ENCODE measurements around the gene DEUP1. TPM values are rescaled to one million over a fixed set of nuclear protein-coding genes. Genes with fewer than 3 reads are reported as not detected.
"Not testable (repeated sequence)": the region's sequence is repeated elsewhere in the genome, so short reads cannot be mapped to it uniquely, and the experiment has no call there.

The DEUP1 gene
- total RNA-seq, 1 donor from 2014 or later, result not detected

DNA sequence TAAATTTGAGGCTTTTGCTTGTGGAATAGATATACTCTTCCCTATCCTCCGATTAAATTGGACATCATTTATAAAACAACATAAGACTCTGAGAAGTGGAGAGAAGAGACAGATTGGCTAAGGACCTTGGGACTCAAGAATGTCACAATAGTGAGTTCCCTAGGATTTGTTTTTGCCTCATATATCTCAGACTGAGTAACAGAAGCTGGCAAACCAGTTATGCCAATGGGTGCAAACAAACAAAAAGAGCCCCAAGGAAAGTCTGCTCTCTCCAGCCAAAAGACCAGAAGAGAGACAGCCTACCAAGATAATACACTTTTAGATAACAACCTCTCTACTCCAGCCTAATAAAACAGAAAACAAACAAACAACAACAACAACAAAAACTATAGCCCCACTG is 28.9 kb downstream of the DEUP1 start:
- no peak for DNase-seq (ENCODE audit: low read depth, low spot score)

DNA sequence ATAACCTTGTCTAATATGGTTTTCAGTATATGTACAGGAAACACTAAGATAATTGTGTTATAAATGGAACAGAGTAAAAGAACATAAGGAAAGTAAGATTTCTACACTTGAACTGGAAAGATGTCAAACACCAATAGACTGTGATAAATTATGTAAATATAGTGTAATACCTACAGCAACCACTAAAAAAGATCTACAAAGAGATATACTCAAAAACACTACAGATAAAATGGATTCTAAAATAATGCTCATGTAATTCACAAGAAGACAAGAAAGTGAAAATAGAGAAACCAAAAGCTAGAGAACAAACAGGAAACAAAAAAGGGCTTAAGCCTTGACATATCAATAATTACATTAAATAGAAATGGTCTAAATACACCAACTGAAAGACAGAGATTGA is 30.9 kb downstream of the DEUP1 start:
- DNase-seq (ENCODE audit: low read depth, low spot score), result no peak

DNA sequence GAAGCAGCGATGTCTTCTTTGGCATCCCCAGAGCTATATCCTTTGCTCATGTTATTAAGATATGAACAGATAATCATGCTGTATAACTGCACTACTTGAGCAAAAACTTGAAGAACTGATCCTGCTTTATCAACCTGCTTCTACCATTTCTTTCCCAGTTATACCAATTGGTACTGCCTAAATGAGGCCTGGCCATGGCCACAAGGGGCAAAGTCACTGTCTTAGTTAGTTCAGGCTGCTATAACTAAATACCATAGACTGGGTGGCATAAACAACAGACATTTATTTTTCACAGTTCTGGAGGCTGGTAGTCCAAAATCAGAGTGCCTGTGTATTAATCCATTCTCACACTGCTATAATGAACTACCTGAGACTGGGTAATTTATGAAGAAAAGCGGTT is 37.5 kb downstream of the DEUP1 start:
- no peak for DNase-seq (ENCODE audit: low read depth, low spot score)

DNA sequence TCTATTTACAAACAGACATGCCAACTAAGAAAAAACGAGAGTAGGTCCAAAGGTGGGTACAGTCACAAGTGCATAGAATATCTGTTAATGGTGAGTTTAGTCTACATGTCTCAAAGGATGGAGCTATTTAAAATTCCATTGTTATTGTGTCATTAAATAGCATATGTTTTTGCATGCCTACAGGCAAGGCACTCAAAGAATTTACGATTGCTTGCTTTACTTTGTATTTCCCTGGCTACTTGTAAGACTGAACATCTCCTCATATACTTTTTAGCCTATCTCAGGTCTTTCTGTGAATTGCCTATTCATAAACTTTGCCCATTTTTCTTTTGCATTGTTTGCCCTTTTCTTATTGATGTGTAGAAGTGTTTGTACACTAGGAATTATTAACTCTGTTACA is 39.7 kb downstream of the DEUP1 start:
- DNase-seq (ENCODE audit: low read depth, low spot score), result no peak

DNA sequence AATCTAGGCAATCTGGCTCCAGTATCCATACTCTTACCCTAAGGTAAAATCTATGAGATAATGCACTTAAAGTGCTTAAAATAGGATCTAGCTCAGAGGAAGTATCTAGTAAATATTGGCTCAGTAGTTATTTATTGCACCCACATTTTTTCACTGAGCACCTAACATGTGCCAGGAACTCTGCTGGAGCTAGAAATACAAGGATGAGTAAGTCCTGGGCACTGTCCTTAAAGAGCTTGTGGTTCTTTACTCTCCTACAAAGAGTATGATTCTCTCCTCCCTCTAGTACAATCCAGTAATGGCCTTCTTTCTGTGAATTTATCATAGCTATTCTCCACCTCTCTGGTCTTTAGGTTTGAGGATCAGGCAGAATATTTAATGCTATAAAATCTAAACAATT is 59.2 kb downstream of the DEUP1 start:
- DNase-seq (ENCODE audit: low read depth, low spot score), result no peak

DNA sequence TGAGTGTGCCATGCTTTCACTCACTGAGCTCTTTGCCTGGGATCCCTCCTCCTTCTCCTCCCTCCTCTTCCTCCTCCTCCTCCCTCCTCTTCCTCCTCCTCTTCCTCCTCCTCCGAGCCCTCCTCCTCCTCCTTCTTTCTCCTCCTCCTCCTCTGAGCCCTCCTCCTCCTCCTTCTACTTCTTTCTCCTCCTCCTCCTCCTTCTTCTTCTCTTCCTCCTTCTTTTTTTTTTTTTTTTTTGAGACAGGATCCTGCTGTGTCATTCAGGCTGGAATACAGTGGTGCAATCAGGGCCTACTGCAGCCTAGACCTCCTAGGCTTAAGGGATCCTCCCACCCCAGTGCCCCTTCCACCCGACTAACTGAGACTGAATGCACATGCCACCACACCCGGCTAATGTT is 62.3 kb downstream of the DEUP1 start:
- DNase-seq (ENCODE audit: low read depth, low spot score), result no peak

DNA sequence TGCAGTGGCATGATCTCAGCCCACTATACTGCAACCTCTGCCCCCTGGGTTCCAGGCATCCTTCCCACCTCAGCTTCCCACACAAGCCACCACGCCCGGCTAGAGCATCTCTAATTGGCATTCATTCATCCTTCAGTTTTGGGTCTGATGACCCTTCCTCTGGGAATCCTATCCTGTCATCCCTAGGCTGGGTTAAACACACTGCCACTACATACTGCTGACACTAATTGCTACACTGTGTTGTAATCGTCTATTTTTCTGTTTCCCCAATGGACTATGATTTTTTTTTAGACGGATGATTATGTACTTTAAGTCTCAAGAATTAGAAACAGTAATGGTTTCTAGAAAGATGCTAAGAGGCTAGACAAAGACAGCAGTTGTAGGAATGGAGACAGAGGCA is 62.8 kb downstream of the DEUP1 start:
- DNase-seq (ENCODE audit: low read depth, low spot score), result no peak

DNA sequence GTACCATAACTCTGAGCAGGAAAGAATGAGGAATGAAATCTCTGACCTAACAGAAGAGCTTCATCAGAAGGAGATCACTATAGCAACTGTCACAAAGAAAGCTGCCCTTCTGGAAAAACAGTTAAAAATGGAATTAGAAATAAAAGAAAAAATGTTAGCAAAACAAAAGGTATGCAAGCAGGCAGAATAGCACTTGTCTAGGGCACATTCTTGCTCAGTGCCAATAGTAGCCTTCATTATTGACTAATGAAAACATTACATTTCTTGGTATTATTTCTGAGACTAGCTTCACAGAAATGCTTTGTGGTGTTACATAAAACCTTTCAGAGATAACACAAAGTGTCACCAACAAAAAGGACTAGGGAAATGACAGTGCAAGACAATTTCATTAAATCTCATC is 63.9 kb downstream of the DEUP1 start:
- no peak for DNase-seq (ENCODE audit: low read depth, low spot score)

DNA sequence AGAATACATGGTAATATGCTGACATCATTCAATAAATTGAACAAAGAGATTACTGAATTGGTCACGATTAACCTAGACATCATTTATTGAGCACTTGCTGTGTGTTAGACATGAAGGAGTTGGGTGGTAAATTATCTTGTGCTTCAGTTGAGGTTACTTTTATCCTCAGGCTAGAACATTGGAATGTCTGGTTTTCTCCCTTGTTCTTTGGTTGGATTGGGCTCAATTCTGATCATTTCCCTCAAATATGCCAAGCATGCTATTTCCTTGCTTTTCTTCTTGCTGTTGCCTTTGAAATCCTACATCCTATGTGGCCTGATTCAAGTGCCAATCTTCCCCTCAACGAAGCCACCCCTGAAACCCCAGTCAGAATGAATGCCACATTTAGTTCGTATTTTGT is 65.8 kb downstream of the DEUP1 start:
- DNase-seq (ENCODE audit: low read depth, low spot score), result no peak

DNA sequence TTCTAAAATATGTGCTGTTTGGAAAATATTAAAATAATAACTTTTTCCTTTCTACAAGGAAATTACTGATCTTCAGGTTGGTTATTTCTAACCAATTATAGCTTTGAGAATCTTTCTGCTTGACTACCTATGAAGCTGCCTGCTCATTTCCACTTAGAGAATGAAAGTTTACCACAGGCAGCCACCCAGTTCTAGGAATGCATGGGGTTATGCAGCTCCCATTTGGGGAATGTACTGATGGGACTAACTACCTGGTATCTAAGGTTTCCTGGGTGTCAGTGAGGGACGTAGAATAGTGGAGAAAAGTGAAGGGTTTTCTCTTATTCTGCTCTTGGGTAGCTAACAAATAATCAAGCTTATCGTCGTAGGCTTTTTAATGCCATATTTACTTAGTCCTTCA is 73.4 kb downstream of the DEUP1 start:
- no peak for DNase-seq (ENCODE audit: low read depth, low spot score)

DNA sequence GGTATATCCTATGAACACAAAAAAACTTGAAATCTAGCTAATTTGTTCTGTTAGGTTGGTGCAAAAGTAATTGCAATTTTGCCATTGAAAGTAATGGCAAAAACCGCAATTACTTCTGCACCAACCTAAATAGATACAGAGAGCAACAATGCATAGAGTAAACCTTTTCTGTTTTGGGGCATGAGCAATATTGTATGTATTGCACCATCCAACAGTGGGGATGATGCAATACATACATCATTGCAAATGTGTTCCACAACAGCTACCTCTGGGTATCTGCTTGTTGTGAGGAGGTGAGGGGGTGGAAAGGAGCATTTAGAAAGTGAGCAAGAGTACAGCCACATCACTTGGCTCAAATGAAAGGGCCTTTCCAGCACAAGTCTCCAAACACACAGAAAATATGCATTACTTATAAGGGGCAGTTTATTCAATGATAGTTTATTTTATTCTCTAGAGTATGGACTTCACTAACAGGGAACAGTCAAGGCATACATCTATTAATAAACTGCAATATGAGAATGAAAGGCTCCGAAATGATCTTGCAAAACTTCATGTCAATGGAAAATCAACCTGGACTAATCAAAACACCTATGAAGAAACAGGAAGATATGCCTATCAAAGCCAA is 77.3 kb downstream of the DEUP1 start:
- DNase-seq (ENCODE audit: low read depth, low spot score), result no peak

DNA sequence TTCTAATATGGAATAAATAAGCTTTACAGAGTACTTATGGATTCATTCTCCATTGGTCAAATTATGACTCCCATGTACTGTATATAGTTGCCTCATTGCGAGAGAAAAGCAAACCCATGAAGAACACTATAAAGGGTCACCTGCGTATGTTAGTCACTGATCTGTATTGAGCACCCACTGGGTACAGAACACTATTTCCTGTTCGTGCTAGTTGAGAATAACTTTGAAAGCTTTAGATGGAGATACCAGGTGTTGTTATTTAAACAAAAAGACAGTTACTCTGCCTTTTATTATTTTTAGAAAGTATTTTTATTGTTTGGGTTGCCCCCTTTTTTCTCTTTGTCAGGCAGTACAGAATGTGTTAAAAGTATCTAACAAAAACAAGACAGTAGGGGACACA is 79.9 kb downstream of the DEUP1 start:
- DNase-seq (ENCODE audit: low read depth, low spot score), result no peak

DNA sequence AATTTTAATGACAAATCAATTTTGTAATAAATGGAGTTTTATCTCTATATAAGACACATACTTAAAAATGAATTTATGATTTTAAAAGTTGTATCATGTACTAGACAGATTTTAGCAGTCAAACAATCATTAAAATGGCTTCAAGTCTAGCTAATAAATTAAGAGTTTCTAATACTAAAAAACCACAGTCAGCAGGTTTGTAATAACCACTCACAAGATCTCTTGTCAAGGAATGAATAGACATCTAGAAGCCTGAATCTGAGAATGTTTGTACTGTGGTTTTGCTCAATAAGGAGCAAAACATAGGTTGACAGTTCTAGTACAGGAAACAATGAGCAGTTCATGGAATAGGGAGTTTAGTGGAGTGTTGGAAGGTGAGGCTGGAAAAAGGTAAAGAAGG is 81.2 kb downstream of the DEUP1 start:
- no peak for DNase-seq (ENCODE audit: low read depth, low spot score)

DNA sequence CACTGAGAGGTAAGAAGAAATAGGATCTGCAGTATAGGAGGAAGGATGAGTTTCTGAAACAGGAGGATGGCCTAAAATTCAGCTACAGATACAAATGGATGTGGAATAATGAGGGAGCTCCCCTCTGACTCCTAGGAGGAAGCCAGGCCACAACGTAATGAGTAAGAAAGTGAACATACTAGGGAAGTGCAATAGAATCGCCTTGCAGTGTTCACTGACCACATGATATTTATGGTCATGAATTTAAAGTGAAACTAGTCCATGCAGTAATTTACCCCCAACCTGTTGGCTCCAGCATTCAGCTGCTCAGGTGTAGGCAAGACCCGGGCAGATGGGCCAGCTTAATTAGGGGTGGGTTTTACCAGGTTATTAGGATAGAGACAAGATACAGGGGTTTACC is 101.7 kb downstream of the DEUP1 start:
- DNase-seq (ENCODE audit: low read depth, low spot score), result no peak

DNA sequence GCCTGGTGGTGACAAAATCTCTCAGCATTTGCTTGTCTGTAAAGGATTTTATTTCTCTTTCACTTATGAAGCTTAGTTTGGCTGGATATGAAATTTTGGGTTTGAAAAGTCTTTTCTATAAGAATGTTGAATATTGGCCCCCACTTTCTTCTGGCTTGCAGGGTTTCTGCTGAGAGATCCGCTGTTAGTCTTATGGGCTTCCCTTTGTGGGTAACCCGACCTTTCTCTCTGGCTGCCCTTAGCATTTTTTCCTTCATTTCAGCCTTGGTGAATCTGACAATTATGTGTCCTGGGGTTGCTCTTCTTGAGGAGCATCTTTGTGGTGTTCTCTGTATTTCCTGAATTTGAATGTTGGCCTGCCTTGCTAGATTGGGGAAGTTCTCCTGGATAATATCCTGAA is 112.7 kb downstream of the DEUP1 start:
- DNase-seq (ENCODE audit: low read depth, low spot score), result not testable (repeated sequence)

DNA sequence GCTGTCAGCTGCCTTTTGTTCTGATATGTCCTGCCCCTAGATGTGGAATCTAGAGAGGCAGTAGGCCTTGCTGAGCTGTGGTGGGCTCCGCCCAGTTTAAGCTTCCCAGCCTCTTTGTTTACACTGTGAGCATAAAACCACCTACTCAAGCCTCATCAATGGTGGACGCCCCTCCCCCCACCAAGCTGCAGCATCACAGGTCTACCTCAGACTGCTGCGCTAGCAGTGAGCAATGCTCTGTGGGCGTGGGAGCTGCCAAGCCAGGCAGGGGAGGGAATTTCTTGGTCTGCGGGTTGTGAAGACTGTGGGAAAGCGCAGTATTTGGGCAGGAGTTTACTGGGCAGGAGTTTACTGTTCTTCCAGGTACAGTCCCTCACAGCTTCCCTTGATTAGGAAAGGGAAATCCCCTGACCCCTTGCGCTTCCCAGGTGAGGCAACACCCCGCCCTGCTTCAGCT is 114.1 kb downstream of the DEUP1 start:
- DNase-seq (ENCODE audit: low read depth, low spot score), result no peak

DNA sequence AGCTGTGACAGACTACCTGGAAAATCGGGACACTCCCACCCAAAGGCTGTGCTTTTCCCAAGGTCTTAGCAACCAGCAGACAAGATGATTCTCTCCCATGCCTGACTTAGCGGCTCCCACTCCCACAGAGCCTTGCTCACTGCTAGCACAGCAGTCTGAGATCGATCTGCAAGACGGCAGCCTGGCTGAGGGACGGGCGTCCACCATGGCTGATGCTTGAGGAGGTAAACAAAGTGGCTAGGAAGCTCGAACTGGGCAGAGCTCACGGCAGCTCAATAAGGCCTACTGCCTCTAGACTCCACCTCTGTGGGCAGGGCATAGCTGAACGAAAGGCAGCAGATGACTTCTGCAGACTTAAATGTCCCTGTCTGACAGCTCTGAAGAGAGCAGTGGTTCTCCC is 127.7 kb downstream of the DEUP1 start:
- DNase-seq (ENCODE audit: low read depth, low spot score), result no peak

DNA sequence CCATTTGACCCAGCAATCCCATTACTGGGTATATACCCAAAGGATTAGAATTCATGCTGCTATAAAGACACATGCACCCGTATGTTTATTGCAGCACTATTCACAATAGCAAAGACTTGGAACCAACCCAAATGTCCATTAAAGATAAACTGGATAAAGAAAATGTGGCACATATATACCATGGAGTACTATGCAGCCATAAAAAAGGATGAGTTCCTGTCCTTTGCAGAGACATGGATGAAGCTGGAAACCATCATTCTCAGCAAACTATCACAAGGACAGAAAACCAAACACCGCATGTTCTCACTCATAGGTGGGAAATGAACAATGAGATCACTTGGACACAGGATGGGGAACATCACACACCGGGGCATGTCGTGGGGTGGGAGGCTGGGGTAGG is 133.1 kb downstream of the DEUP1 start:
- DNase-seq (ENCODE audit: low read depth, low spot score), result not testable (repeated sequence)

DNA sequence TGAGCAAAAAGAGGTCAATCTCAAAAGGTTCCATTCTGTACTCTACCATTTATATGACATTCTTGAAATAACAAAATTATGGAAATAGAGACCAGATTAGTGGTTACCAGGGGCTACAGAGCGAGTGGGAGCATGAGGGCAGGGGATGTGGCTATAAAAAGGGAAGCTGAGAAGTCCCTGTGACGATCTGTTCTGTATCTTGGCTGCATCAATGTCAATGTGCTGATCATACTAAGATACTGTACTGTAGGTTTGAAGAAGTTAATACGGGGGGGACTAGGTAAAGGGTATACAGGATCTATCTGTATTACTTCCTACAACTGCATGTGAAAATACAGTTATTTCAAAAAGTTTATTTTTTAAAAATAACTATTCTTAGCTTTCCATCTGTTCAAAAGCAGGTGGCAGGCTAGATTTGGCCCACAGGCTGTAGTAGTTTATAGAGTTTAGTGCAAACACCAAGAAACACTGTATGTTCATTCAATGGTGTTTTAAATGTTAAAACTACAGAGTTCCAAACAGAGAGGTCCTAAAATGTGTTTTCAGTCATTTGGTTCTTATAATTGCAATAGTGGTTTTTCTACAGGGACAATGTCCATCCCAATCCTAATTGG is 134.5 kb downstream of the DEUP1 start:
- no peak for DNase-seq (ENCODE audit: low read depth, low spot score)

DNA sequence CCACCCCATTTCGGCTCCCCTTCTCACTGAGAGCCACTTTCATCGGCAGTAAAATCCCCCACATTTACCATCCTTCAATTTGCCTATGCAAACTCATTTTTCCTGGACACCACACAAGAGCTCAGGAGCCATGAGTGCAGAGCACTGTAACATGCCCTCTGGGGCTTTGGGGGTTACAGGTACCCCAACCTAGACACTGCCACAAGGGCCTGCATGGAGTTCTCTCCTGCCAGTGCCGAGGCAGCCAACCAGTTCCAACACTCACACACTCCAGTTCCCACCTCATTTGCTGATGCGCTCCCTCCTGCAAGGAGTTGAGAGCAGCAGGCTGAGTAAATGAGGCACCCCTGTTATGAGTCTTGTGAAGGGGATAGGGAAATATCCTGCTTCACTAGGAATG is 136.5 kb downstream of the DEUP1 start:
- no peak for DNase-seq (ENCODE audit: low read depth, low spot score)

DNA sequence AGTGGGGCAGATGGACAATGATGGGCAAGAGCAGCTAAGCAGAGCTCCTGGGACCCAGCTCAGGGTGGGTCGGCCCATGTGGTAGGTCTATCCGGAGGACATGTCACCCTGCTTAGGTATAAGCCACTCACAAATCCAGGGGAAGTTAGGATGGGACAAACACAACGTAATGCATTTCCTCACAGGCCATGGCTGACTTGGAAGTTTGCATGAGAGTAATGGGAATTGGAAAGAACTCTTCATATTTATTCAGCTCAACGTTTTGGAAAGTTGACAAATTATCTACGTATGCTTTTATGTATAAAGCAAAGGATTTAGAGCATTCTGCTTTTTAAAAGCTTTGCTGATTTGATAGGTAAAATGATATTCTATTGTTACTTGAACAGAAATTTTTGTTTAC is 137.7 kb downstream of the DEUP1 start:
- DNase-seq (ENCODE audit: low read depth, low spot score), result no peak

DNA sequence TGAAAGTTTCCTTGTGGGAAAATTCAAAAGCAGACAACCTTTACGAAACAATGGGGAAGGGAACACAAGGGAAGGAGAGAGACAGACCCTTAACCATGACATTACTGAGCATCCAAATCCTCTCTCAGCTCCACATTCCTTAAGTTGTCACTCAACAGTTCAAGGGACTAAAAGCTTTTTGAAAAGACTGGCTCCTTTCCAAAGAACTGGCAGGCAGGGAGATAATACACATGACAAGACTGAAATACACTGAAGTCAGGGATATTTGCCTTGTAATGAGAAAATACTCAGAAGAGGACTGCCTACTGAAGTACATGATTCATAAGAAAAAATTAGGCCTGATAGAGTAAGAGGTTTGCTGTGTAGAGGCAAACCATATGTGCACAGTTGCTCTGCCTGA is 143.6 kb downstream of the DEUP1 start:
- DNase-seq (ENCODE audit: low read depth, low spot score), result no peak

DNA sequence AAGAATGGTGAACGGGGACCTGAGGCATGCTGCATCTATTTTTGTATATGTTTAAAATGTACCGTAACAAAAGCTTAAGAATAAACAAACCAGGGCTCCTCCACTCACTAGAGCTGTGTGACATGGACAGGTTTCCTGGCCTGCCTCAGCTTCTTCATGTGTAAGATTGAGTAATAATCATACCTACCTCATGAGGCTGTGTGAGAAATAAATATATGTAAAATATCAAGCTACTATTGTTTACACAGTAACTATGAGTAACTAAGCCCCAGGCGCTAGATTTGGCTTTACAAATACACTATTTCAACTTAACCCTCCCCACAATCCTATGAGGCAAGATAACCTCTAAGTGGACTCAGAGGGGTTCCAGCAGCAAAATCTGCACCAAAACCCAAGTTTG is 146.3 kb downstream of the DEUP1 start:
- no peak for DNase-seq (ENCODE audit: low read depth, low spot score)

Measured in pulmonary artery endothelial cell (primary cell).